PFSK-1 (cell line): ENCODE measurements around the gene TIA1.
A peak's percentile ranks its signal among the peaks of the same experiment; 100 is the strongest.

ENCODE experiments used
- FOXP2 ChIP-seq: optimal IDR thresholded peaks from 2 replicates; pipeline ENCODE3; 2011; ENCODE audit warnings: borderline replicate concordance, control low read depth, inconsistent platforms; ENCODE audit not compliant: insufficient read depth; ENCODE audit errors: extremely low read length, extremely low read depth
- POLR2AphosphoS5 ChIP-seq: IDR thresholded peaks from 2 replicates; pipeline ENCODE4 v1.6.1; 2012; ENCODE audit warnings: low read depth, mild to moderate bottlenecking, control low read depth, low read length, moderate library complexity
- REST ChIP-seq, 2 experiments: IDR thresholded peaks; 2 replicates each; pipeline versions ENCODE4 v1.6.1 to v1.8.0; 2011 to 2012; ENCODE audit warnings: low read depth in 2 of 2, low read length in 2 of 2, control low read depth in 1 of 2, inconsistent platforms in 1 of 2, mild to moderate bottlenecking in 1 of 2, moderate library complexity in 1 of 2; ENCODE audit not compliant: insufficient read depth in 1 of 2
- SIN3A ChIP-seq: IDR thresholded peaks from 2 replicates; pipeline ENCODE4 v1.6.1; 2012; ENCODE audit warnings: mild to moderate bottlenecking, low read length, moderate library complexity, borderline replicate concordance; ENCODE audit not compliant: insufficient read depth
- TAF1 ChIP-seq: IDR thresholded peaks from 2 replicates; pipeline ENCODE4 v1.6.1; 2012; ENCODE audit warnings: low read length, control low read depth, borderline replicate concordance; ENCODE audit not compliant: insufficient read depth

The TIA1 gene

GRCh38 chr2:70191244-70191735 is 57.1 kb downstream of the TIA1 start:
- TF ChIP-seq FOXP2 = no peak
- no peak for TF ChIP-seq POLR2AphosphoS5
- no peak for TF ChIP-seq REST (IDR thresholded peaks at IDR 0.05; ENCODE audit: insufficient read depth in 1 of 2, low read depth in 2 of 2, low read length in 2 of 2)
- TF ChIP-seq SIN3A = no peak
- TF ChIP-seq TAF1 = no peak

GRCh38 chr2:70190418-70191243 is 57.8 kb downstream of the TIA1 start, which contains the start of gene C2orf42:
Gene C2orf42, minus strand, starts transcription at chr2:70191019. Its CDS starts 9,034 bp downstream, at chr2:70181985.
- peak; percentile 4 to 30; a peak in 1 of 4 replicates for TF ChIP-seq REST (IDR thresholded peaks at IDR 0.05; ENCODE audit: insufficient read depth in 1 of 2, low read depth in 2 of 2, low read length in 2 of 2)
- peak; percentile 60; the same call in 1 of the 2 replicates for TF ChIP-seq TAF1
- peak; percentile 93 for TF ChIP-seq POLR2AphosphoS5
- no peak for TF ChIP-seq SIN3A
- peak; percentile 89 for TF ChIP-seq FOXP2

GRCh38 chr2:70188460-70188859 is 60.0 kb downstream of the TIA1 start:
- TF ChIP-seq REST (IDR thresholded peaks at IDR 0.05; ENCODE audit: insufficient read depth in 1 of 2, low read depth in 2 of 2, low read length in 2 of 2) = no peak
- TF ChIP-seq FOXP2 = no peak
- TF ChIP-seq POLR2AphosphoS5 = no peak
- TF ChIP-seq TAF1 = no peak
- TF ChIP-seq SIN3A = no peak

GRCh38 chr2:70182689-70183088 is 65.7 kb downstream of the TIA1 start:
- no peak for TF ChIP-seq FOXP2
- TF ChIP-seq REST (IDR thresholded peaks at IDR 0.05; ENCODE audit: insufficient read depth in 1 of 2, low read depth in 2 of 2, low read length in 2 of 2) = no peak
- no peak for TF ChIP-seq POLR2AphosphoS5
- no peak for TF ChIP-seq TAF1
- no peak for TF ChIP-seq SIN3A
